NCI-H2029 treated with DMSO at 0.1 percent for 48 hours (cell line): ENCODE results near the gene TNIK.
A peak's percentile ranks its signal among the peaks of the same experiment; 100 is the strongest.
"Not testable (repeated sequence)": the region's sequence is repeated elsewhere in the genome, so short reads cannot be mapped to it uniquely, and the experiment has no call there.

Experiments
- DNase-seq: peaks from one replicate; lab custom pipeline; 2025; lab: John Stamatoyannopoulos, UW

TNIK gene

GRCh38 chr3:171255236-171255806 is 204.9 kb downstream of the TNIK start:
- no peak for DNase-seq

GRCh38 chr3:171254315-171254714 is 205.9 kb downstream of the TNIK start:
- no peak for DNase-seq

GRCh38 chr3:171251835-171252234 is 208.4 kb downstream of the TNIK start:
- DNase-seq = no peak

DNA sequence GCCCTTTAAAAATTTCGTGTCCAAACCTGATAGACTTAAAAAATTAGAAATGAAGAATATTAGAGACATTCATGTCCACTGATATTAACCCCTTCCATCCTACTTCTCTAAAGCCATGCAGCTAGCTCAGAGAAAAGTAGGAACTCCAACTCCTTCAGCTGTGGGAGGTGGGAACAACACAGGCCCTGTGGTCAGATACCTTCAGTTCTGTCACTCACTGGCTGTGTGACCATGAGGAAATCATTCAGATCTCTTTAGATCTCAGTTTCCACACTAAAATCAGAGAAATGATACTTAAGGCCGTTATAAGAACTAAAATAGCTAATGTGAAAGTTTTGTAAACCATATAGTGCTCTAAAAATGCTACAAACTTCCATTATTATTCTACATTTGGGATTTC is 209.8 kb downstream of the TNIK start:
- no peak for DNase-seq

DNA sequence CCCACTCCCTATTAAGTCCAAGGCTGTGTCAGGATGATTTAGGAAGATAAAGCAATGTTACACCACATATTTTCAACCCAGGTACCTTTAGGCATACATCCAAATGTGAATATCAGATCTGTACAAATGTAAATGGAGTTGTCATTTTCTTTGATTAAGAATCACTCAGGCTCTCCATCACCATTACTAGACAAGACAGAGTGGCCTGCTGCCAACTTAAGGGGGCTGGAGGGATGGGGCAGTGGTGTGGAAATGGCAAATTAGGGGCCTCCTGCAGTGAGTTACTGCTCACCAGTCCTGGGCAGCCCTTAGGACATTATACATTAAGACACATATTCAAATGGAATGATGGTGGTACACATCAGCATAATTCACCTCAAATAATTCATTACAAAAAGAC is 211.0 kb downstream of the TNIK start:
- DNase-seq = no peak

DNA sequence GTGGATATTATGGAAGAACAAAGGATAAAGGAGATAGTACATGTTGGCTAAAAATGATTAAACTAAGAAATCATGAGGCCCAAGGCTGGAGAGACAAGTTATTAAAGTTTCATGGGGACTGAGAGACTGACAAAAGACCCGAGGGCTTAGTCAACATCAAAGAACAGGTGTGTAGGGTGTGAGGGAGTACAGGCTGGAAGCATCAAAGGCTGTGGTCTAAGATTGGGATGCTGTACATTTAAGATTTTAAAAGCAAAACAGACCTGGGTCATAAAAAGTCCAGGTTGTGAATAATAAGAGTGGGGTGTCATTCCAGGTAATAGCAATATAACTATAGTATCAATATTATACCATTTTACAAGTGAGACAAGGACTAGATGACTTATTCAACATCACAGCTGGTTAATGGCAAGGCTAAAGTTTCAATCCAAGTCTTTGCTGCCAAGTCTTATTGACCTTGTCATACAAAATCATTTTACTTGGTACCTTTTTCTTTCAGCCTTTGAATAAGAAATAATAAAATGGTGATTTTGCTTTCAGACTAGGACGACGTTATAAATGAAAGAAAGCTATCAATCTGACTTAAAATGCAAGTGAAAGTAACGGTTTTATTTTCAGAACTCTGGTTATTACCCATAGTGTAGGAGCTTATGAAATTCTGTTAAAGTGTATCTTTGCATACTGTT is 211.6 kb downstream of the TNIK start:
- no peak for DNase-seq

DNA sequence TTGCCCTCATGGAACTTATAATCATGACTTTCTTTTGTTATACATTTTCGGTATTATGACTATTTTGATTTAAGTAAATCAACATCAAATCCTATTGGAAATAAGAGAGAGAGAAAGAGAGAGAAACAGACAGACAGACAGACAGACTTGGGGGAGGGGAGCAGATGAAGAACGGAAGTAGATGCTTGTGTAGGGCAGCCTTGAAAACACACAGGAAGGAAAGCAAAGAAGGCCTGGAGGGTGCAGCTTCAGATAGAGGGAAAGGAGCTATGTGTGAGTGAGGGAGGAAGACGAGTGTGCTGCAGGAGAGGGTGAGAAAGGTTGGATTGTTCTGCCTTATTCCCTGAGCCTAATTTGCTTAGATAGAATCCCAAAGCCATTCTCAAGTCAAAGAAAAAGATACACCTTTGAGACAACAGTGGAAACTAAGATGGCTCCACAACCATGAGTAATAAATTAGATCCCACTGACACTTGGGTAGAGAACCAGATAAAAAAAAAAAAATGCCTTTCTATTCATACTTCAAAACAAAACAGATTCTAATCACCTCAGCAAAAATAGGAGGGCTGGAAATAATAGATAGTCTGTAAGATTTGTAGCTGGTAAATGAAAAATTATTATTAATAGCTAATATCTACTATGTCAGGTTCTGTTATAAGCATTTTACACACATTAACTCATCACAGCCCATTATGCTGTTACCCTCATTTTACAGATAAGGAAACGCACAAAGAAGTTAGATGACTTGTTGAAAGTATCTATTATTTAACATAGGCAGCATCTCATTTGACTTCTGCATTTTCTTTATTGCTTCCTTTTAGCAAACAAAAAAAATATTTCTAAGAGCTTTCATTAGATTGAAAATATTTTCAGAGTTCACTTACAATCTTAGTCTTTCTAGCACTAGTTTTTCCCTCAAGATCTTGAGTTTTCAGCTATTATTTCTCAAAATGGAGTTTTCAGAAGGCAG is 214.1 kb downstream of the TNIK start:
- DNase-seq = no peak

DNA sequence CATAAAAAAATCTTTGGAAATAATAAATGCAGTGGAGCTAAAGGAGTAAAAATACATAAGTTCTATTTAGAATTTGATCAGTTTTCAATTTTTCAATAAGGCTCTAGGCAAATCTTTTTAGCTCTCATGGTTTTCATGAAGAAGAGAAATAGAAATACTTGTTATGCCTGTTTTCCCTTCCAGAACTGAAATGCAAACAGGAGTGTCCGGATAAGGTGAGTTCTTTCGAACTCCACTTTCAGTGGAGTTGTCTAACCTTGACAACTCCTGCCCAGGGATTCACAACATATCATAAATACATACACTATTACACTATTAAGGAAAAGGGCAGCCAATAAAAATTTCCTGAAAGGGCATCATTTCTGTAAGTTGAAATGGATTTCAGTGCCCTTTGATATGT is 217.3 kb downstream of the TNIK start:
- no peak for DNase-seq

GRCh38 chr3:171242170-171242569 is 218.0 kb downstream of the TNIK start:
- DNase-seq = no peak

DNA sequence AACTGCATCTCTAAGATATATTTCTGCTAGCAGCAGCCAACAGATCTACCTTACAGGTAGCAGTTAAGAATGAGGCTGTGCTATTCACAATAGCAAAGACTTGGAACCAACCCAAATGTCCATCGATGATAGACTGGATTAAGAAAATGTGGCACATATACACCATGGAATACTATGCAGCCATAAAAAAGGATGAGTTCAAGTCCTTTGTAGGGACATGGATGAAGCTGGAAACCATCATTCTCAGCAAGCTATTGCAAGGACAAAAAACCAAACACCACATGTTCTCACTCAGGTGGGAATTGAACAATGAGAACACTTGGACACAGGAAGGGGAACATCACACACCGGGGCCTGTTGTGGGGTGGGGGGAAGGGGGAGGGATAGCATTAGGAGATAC is 218.6 kb downstream of the TNIK start:
- DNase-seq = not testable (repeated sequence)

DNA sequence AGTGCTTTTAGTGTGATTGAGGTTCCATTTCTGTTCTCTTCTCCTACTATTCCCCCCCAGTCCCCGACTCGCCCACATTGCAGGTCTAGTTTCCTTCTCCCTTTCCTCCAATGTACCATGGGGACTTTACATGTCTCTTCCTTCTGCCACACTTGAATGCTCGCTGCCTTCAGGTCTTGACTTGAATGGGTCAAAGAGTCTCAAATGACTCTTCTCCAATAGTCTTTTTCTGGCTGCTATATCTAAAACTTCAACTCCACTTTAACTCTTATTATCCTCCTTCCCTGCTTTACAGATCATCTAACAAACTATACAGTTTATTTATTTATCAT is 219.7 kb downstream of the TNIK start:
- DNase-seq = no peak

DNA sequence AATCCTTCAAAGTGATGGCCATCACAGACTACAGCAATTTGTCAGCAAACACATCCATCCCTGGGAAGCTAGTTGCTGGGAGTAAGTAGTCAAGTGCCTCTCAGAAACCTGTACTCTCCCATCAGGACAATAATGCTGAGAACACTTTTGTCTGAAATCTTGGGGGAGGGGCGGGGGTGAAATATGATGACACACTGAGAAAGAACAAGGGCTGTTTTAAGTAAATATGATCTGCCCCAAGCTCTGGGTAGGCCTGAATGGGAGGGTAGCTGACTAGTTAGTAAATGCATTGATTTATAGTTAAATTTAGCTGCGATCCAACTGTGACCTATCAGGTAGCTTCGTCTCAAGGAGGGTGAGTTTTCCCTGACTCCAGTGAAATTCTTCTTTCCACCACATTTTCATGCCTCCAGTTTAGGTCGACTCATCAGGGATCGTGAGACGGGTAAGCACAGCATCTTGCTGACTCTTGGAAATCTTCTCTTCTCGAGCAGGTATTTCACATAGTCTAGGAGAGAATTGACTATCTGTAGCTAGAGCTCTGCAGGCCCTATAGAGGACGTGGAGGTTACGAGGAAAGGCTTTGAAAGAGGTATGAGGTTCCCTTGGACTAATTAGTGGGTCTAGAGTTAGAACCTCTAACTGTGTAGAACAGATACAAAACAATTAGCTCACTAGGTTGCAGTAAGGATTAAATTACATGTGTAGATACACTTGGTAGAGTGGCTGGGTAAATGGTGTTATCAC is 220.3 kb downstream of the TNIK start:
- peak; percentile 55 for DNase-seq

DNA sequence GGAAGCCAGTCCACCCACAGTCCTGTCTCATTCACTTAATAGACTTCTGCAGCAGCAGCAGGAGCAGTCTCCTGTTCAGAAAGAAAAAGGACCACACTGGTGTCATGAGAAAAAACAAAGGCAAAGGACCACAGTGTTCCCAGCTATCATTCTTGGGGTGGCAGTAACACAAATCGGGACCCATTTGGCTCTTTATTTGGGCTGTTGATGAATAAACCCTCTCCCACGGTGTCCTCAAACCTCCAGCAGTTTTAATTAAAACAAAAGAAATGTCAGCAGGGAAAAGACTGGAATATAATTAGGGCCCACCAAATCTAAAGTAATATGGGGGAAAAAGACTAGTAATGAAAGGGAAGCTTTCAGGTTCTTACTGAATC is 223.2 kb downstream of the TNIK start:
- DNase-seq = no peak

DNA sequence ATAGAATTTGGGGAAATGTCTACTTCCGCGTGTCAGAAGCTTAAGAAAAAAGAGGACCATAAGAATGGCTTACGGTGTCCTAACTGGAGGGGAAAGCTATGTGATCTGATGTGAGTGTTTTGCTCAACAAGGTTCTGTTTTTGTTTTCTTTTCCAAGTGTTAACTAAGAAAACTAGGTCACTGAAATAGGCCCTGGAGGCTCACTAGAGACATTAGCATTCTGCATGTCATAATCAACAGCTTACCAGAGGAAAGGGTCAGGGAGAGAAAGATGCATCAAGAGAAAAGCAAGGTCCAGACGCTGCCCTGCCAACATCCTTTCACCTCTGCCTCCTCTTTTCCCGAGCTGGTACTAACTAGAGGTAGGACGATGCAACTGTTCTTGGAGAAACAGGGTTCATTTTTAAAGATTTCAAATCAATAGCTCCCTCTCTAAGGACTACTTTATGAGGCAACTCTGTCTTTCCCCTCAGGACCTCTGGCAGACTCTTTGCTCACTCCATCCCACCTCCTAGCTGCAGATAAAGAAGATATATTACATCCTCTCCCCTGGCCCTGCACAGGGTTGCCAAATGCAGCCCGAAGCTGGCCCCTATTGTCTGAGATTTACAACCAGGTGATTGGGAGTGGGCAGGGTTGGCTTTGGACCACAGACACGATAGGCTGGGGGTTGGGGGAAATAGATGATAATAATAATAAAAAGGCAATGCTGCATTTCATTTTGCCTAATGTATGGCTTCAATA is 223.8 kb downstream of the TNIK start:
- DNase-seq = no peak

- DNase-seq = no peak
These were observed 225.8 kb downstream of the TNIK start for GRCh38 chr3:171234298-171235010.

- DNase-seq = no peak
These were observed 228.8 kb downstream of the TNIK start for GRCh38 chr3:171231361-171231760.

- DNase-seq = no peak
These were observed 229.3 kb downstream of the TNIK start for GRCh38 chr3:171230865-171231264.

DNA sequence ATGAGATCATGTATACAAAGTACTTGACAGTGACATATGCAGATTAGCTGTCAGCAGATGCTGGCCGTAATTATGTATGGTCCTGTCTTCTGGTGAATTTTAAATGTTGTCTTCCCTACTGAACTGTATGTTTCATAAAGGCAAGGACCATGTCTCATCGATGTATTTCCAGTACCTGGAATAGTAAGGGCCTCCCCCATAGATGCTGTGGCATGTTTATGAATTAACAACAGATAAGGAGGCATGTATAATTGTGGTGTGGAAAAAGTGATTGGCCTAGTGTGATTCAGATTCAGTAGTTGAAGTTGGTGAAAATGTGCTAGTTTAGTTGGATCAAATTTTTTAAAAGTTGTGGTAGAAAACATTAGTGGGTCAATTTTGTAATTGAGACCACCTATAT is 231.0 kb downstream of the TNIK start:
- DNase-seq = no peak

DNA sequence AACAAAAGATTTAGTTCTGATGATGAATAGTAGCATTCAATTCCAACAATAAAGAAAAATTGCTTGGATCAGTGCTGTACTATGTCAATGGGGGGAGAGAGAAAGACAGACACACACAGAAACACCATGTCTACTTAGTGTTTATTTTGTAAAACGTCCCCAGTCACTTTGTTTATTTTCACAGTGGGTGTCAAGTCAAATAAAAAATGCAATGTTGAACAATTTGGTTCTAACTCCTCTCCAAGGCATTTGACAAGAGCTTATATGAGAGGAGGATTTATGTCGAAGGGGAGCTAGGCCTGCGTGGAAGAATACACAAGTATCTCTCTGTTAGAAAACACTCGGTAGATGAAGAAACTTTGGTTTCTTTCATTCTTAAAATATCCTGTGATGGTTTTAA is 232.0 kb downstream of the TNIK start:
- DNase-seq = no peak

- DNase-seq = no peak
These were observed 232.4 kb downstream of the TNIK start for GRCh38 chr3:171227828-171228227.

DNA sequence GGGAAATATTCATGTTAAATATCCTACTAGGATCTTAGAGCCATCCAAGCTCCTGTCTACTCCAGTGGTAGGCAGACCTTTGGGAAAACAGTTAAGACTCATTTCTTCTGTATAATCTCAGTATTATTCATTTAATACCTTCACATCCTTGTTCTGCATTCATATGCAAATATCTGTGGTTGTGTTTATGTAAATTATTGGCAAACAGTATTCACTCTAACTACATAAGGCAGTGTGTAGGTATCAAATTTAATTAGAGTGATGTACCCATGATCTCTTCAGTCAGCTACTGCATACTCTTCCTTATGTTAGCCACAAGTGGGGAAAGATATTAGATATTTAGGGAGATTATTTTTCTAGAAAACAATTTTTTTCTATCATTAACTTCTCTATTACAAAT is 232.8 kb downstream of the TNIK start:
- DNase-seq = no peak
